ENCODE results near the gene TMEM41B. TPM values are rescaled to one million over a fixed set of nuclear protein-coding genes. Genes with fewer than 3 reads are reported as not detected.
A peak's percentile ranks its signal among the peaks of the same experiment; 100 is the strongest.

TMEM41B gene
- total RNA-seq, 2 experiments from 2014 or later, result 41.4 to 42.7 TPM

DNA sequence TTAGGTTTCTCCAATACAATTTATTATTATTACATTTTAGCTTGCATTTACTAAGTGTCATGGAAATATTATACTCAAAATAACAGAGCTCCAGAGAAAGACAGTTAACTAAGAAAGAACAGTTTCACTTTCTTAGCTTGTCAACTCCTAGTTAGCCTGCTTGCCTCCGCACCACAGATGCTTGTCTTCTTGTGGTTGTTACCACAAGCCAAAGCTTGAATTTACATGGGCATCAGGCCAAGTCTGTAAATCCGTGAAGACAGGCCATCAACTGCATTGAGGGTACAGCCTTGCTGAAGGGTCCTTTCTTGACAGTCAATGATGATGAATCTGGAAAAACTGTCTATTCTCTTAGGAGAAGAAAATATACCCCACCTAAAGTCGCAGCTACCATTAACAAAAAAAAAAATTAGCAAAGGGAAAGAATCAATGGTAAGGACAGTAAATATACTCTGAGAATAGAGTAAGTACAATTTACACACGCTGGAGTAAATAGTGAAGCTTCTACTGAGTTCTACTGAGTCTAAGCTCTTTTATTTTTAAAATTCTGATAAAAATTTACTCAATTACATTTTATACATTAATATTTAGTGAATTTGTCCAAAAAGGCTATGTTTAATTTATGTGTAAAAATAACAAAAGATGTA is 33.6 kb downstream of the TMEM41B start:
- Histone ChIP-seq H3K36me3 (ENCODE audit: insufficient read depth, low read length) (no peaks in the 10 kb centered on the region), H3K4me1 (ENCODE audit: insufficient read depth, low read length) (peaks cover 13% of the 10 kb centered on the region), H3K9me3 (ENCODE audit: control insufficient read depth in 1 of 2, insufficient read depth in 1 of 2, low read length in 2 of 2) (peaks cover 0 to 6% of the 10 kb centered on the region in 2 experiments), H3K27me3 (ENCODE audit: control insufficient read depth in 1 of 2, insufficient read depth in 2 of 2, low read length in 2 of 2) (no peaks in the 10 kb centered on the region), H3K27ac (ENCODE audit: low read depth in 1 of 2, low read length in 2 of 2) (peak overlapping the region in 1 of 2 donors; percentile 29), H3K4me3 (ENCODE audit: low read length) (peak overlapping the region; percentile 23)
- ChIA-PET POLR2A (interaction anchor here (0.7 to 2.3 kb wide), 14 partner anchors 9 to 599 kb away, joined by 3 to 22 read pairs (median 4); partner anchors contain the start of genes DENND5A, IPO7, RPL27A and TMEM41B), CTCF (interaction anchor here (2.0 kb wide), 1 partner anchor 15 kb away, joined by 4 read pairs; the partner anchor contains the start of gene DENND5A)
- H3K27ac Mint-ChIP-seq, result peak overlapping the region; percentile 72
- ATAC-seq (ENCODE audit: poor library complexity), result peak; percentile 92
- DNase-seq, result peak in 13 of 14 experiments; percentile 27 to 85 (median 42)
- peaks cover 18% of the 10 kb centered on the region for H3K4me1 Mint-ChIP-seq (ENCODE audit: low read depth)
- H3K36me3 Mint-ChIP-seq (ENCODE audit: low read depth), result peaks cover 17% of the 10 kb centered on the region
- H3K4me3 Mint-ChIP-seq, result peak overlapping the region; percentile 67
- TF ChIP-seq, protein P1, sequence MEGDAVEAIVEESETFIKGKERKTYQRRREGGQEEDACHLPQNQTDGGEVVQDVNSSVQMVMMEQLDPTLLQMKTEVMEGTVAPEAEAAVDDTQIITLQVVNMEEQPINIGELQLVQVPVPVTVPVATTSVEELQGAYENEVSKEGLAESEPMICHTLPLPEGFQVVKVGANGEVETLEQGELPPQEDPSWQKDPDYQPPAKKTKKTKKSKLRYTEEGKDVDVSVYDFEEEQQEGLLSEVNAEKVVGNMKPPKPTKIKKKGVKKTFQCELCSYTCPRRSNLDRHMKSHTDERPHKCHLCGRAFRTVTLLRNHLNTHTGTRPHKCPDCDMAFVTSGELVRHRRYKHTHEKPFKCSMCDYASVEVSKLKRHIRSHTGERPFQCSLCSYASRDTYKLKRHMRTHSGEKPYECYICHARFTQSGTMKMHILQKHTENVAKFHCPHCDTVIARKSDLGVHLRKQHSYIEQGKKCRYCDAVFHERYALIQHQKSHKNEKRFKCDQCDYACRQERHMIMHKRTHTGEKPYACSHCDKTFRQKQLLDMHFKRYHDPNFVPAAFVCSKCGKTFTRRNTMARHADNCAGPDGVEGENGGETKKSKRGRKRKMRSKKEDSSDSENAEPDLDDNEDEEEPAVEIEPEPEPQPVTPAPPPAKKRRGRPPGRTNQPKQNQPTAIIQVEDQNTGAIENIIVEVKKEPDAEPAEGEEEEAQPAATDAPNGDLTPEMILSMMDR (IDR thresholded peaks at IDR 0.05), result no peak
- no peaks in the 10 kb centered on the region for H3K27me3 Mint-ChIP-seq
- intact Hi-C loops (cut with DNase I, micrococcal nuclease), result loop anchor here in 1 of 2 experiments (2.0 kb wide), 1 partner anchor 16 kb away; the partner anchor contains the start of gene DENND5A
- H3K9me3 Mint-ChIP-seq, result no peaks in the 10 kb centered on the region

DNA sequence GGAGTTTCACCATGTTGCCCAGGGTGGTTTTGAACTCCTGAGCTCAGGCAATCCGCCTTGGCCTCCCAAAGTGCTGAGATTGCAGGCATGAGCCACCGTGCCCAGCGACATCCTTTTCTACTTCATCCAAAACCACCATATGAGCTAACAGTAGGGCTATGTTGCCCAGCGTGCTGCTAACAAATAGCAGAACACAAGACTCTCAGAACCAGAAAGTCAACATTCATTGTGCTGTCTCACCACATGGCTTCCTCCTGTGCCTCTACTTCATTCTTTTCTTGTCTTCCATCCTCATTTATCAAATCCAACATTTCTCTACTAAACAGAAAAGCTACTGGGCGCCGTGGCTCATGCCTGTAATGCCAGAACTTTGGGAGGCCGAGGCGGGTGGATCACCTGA is 37.2 kb downstream of the TMEM41B start:
- no peak for ATAC-seq (ENCODE audit: poor library complexity)
- POLR2A ChIA-PET, result interaction anchor here (1.2 to 2.2 kb wide), 3 partner anchors 33 to 184 kb away, joined by 3 to 7 read pairs (median 3); partner anchors contain the start of gene ZNF143

DNA sequence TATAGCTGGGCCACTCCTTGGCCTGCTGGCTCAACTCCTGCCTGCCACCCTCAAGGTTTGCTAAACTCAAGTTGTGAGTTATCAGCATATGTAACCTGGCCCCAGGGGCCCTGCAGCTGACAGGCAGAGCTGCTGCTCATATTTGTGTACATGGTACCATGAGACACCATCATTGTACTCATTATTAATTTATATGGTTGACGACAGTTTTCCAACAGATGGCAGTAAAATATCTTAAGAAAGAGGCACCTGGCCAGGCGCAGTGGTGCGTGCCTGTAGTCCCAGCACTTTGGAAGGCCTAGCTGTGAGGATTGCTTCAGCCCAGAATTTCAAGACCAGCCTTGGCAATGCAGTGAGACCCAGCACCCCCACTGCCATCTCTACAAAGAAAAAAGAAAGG is 37.8 kb downstream of the TMEM41B start:
- Histone ChIP-seq H3K9me3 (ENCODE audit: control insufficient read depth in 1 of 2, insufficient read depth in 1 of 2, low read length in 2 of 2) (peaks cover 0 to 6% of the 10 kb centered on the region in 2 experiments), H3K27me3 (ENCODE audit: control insufficient read depth in 1 of 2, insufficient read depth in 2 of 2, low read length in 2 of 2) (no peaks in the 10 kb centered on the region), H3K4me3 (ENCODE audit: low read length) (no peak overlapping the region), H3K27ac (ENCODE audit: low read depth in 1 of 2, low read length in 2 of 2) (no peak overlapping the region), H3K36me3 (ENCODE audit: insufficient read depth, low read length) (no peaks in the 10 kb centered on the region), H3K4me1 (ENCODE audit: insufficient read depth, low read length) (peaks cover 13% of the 10 kb centered on the region)
- TF ChIP-seq, protein P1 (IDR thresholded peaks at IDR 0.05), result no peak
- ChIA-PET CTCF (no interaction called here), POLR2A (interaction anchor here (1.1 to 2.2 kb wide), 3 partner anchors 34 to 184 kb away, joined by 3 to 7 read pairs (median 5); partner anchors contain the start of gene ZNF143)
- Mint-ChIP-seq H3K4me1 (ENCODE audit: low read depth) (peaks cover 25% of the 10 kb centered on the region), H3K4me3 (no peak overlapping the region), H3K27me3 (no peaks in the 10 kb centered on the region), H3K36me3 (ENCODE audit: low read depth) (peaks cover 12% of the 10 kb centered on the region), H3K9me3 (no peaks in the 10 kb centered on the region), H3K27ac (no peak overlapping the region)
- intact Hi-C loops (cut with DNase I, micrococcal nuclease), result no loop called here
- DNase-seq, result no peak
- ATAC-seq (ENCODE audit: poor library complexity), result no peak

More for the DNA sequence above, 37.2 kb downstream of the TMEM41B start:
- H3K27ac Mint-ChIP-seq, result no peak overlapping the region
- Histone ChIP-seq H3K27ac (ENCODE audit: low read depth in 1 of 2, low read length in 2 of 2) (no peak overlapping the region), H3K36me3 (ENCODE audit: insufficient read depth, low read length) (no peaks in the 10 kb centered on the region), H3K4me3 (ENCODE audit: low read length) (no peak overlapping the region), H3K9me3 (ENCODE audit: control insufficient read depth in 1 of 2, insufficient read depth in 1 of 2, low read length in 2 of 2) (peaks cover 0 to 6% of the 10 kb centered on the region in 2 experiments), H3K4me1 (ENCODE audit: insufficient read depth, low read length) (peaks cover 13% of the 10 kb centered on the region), H3K27me3 (ENCODE audit: control insufficient read depth in 1 of 2, insufficient read depth in 2 of 2, low read length in 2 of 2) (no peaks in the 10 kb centered on the region)
- no peak overlapping the region for H3K4me3 Mint-ChIP-seq
- H3K27me3 Mint-ChIP-seq, result no peaks in the 10 kb centered on the region
- H3K36me3 Mint-ChIP-seq (ENCODE audit: low read depth), result peaks cover 12% of the 10 kb centered on the region
- intact Hi-C loops (cut with DNase I, micrococcal nuclease), result no loop called here
- DNase-seq, result no peak
- peaks cover 25% of the 10 kb centered on the region for H3K4me1 Mint-ChIP-seq (ENCODE audit: low read depth)
- CTCF ChIA-PET, result no interaction called here
- TF ChIP-seq, protein P1 (IDR thresholded peaks at IDR 0.05), result no peak
- no peaks in the 10 kb centered on the region for H3K9me3 Mint-ChIP-seq
